CD4-positive, alpha-beta T cell treated with Interferon gamma for 1 hour (primary cell): ENCODE results near the gene ALDH1L1.

Experiments used
- DNase-seq: peaks from one replicate; pipeline ENCODE4 v3.0.0-alpha.2; 2020

The ALDH1L1 gene

GRCh38 chr3:126180477-126181397 is at the start of gene ALDH1L1:
Gene ALDH1L1 (minus strand): TSS chr3:126180586. CDS start chr3:126160979, 19,607 bp downstream.
- DNase-seq: no peak

- DNase-seq: no peak
Measured at GRCh38 chr3:126226374-126226773, 46.0 kb upstream of the ALDH1L1 start.

DNA sequence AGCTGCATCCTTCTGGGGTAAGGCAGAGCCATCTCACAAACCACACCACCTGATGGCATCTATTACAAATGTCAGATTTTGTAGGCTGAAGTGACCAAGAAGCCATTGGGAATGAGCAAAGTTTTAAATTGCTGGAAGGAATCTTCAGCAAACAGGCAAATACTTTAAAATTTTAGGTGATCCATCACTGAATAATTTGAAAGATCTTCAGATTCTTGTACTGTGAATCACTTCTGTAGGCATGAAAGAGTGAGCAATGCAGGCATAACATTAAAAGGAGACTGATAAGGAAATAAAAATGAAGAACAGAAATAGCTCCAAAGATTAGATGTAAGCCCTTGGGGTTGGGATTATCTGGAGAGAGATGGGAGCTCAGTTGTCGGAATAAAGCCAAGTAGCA is 36.0 kb upstream of the ALDH1L1 start:
- no peak for DNase-seq

DNA sequence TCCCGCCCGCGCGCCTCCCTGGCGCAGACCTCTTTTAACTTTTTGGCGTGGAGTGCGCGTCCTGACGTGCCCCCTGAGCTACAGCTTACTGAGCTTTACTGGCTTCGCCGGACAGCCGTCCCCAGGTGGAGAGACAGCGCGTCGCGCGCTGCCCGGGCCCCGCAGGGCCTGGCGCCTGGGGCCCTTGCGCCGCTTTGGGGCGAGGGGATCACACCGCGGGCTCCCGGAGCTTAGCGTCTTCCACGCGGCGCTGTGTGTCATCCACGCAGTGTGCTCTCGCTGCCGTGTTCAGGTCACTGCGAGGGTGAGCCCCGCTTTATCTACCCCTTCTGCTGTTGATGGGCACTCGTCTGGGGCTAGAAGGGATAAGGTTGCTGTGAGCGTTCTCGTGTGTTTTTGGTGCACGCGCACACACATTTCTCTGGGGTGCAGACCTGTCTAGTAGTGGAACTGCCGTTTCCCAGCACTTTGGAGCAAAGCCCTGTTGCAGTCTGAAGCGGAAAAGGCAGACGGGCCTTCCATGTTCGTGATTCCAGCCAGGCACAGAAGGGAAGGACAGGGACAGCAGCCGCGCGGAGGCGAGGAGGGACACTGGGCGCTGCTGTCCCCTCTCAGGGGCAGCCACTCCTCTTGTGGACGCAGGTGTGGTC is 33.1 kb upstream of the ALDH1L1 start:
- DNase-seq: no peak

DNA sequence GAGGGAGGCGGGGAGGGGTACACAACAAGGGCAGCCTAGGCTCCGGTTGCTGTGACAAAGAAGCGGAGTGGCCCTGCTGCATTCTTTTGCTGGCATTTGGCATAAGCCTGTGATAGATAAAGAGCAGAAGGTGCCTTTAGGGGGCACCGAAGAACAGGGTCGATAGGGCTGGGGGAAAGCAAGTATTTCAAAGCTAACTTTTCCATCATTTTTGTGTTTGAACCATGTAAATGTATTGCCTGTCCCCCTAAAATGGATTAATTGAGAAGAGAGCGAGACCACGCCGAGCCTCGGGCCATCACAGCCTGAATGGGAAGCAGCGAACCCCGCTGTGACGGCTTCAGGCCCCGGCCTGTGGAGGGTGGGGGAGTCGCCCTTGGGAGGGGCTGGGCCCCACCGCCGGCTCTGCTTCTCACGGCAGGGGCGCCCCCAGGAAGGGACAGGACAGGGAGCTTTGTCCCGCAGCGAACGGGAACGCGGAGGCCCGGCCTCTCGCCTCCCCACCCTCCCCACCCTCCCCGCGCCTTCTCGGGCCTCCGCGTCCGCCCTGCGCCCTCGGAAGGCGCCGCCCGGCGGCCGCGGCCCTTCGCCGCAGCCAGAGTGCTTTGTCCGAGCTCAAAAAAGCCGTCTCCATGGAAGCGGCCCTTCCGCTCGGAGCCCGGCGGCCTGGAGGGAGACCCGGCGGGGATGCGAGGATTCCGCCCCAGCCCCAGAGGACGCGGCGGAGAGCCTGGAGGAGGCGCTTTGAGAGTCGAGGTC is 32.4 kb upstream of the ALDH1L1 start:
- no peak for DNase-seq

- DNase-seq: no peak
Measured at GRCh38 chr3:126212250-126212619, 31.8 kb upstream of the ALDH1L1 start.

DNA sequence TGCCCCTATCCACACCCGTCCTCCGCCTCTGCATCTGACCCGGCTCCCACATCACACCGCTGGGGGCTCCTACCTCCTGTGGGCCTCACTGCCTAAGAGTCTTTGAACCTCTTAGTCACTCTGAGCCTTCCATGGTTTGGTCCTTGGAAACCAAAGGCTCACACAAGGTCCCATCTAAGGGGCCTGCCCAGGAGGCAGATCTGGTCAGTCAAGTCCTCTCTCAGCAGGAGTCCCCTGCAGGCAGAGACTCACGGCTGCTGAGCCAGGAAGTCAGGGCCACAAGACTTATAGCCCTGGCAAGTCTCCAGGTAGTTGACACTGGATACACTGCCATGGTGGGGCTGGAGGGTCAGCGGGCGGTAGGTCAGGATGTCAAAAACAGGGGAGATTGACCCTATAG is 31.2 kb upstream of the ALDH1L1 start:
- DNase-seq: no peak

DNA sequence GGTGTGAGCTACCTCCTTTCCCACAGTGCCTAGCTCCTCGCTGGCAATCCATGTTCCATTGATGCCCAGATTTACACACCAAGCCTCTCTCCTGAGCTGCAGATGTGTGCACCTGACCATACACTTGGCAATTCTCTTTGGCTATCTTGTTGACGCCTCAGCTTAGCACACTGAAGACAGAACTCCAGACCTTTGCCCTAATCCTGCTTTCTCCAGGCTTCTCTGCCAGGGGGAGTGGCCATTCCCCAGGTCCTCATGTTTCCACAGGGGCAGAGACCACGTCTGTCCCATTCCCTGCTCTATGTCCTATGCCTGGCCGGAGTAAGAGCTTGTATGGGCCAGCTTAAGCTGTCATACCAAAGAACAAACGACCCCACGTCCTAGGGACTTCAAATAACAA is 30.2 kb upstream of the ALDH1L1 start:
- no peak for DNase-seq

DNA sequence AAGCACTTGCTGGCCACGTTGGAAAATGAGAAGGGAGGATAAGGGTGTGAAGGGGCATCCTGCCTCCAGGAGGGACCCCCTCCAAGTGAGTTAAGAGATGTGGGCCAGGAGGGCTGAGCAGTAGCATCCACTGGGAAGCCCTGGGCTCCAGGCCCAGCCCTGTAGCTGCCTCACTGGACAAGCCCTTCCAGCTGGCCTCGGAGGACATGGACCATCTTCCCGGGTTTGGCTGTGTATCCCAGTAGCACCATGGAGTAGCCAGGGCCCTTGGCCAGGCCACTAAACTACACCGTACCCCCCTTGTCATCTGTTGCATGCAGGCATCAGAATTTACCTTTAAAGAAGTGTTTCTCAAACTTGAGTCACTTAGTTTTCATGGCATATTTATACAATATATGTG is 29.4 kb upstream of the ALDH1L1 start:
- no peak for DNase-seq

DNA sequence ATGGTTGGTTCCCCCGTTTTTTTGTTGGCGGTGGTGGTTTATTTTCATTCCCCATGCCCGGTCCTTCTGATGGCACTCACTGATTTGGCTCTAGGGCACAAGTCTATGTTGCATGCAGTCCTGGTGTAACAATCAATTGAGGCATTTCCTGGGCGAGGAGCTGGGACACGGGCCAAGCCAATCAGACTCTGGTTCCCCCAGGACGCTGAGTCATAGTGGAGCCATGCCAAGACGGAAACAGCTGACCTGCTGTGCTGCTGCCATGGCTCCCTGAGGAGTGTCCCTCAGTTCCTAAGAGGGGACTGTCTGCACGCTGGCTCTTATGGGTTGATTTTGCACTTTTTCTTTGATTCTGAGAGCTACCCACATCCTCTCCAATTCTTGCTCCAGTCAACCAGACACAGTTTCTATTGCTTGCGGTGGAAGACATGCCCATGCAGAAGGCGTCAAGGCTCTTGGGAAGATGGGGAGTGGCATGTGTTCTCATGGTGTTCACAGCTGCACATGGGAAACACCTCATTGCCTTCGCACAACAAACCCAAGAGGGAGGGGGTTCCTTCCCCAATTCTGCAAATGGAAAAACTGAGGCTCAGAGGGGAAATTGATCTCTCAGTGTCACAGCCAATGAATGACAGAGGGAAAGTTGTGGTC is 28.3 kb upstream of the ALDH1L1 start:
- no peak for DNase-seq

- no peak for DNase-seq
Measured at GRCh38 chr3:126208182-126208581, 27.8 kb upstream of the ALDH1L1 start.

- no peak for DNase-seq
Measured at GRCh38 chr3:126207166-126207565, 26.8 kb upstream of the ALDH1L1 start.

DNA sequence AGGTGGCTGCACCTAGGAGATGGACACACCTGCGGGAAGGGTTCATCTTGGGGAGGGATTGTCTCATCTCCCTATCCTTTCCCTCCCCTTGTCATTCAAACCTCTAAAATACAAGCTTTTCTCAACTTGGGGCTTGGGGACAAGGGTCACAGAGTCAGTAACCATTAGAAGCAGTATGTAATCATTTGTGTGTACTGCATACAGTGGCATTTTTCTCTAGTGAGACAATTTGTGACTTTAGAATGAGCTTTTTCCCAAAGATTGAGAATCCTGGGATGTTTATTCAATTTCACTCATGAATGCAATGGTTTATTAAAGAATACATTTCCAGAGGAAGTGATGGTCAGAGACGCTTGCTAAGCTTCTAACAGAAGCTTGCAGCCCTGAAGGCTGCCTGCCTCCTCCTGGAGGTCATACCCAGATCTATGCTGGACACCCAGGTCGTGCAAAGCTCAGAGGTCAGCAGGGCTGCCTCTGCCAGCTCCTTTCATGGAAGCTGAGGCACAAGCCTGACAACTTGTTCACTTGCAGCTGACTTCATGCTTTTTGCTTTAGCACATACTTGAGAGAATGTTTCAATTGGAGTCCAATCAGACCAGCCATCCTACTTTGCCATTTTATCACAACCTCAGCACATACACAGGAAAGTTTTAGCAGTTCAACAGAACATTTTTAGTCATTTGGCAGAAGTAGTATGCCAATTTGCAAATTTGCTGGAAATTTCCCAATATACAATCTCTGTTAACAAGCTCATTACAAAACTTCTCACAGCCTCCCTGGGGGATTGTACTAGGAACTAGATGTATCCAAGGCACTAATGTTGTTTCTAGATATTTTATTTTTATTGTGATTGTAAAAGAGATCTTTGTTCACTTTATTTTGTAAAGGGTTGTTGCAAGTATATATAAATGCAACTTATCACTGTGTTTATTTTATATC is 25.6 kb upstream of the ALDH1L1 start:
- DNase-seq: no peak

DNA sequence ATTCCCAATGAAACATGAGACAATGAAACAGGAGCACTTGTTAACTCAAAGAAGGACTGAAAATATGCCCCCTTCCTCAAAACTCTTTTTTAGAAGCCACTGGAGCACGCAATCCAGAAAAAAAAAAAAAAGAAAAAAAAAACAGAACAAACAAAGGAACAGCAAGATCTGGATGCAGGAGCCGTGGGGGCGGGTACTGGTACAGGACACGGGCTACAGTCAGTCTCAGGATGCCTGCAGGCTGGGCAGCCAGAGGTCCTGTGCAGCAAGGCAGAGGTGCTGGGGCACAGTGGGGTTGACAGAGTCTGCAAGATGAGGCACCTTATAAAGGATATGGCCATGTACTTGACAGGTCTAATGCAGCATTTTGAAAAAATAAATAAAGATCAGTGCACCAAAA is 22.3 kb upstream of the ALDH1L1 start:
- no peak for DNase-seq

GRCh38 chr3:126202276-126202675 is 21.9 kb upstream of the ALDH1L1 start:
- no peak for DNase-seq

DNA sequence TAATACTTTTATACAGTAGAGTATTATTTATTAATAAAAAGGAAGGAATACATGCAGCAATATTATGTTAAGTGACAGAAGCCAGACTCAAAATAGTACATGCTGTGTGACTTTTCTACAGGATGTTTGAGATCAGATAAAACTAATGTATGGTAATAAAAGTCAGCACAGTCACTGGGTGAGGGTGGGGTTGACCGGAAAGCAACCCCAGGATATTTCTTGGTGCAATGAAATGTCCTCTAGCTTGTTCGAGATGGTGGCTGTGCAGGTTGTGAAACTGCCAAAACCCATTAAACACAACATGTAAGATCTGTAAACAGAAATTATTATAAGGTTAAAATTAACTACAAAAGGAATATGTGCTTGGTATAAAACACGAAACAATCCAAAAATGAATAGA is 20.8 kb upstream of the ALDH1L1 start:
- DNase-seq: no peak

DNA sequence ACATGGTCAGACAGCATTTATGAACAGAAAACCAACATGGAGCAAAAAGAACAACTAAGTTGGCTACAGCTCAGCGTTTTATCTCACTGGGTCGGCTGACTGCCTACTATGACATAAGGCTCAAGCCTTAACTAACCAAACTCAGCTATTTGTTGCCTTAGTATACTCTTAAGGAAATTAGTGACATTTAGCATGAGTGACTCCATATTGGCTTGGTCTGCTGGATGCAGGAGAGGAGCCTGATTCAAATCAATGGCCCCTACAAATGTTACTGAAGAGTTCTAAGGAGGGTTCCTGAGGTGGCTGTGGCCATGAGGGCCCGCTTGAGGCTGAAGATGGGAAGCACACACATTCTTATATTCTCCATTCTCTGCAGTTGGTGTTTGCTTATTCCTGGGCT is 20.1 kb upstream of the ALDH1L1 start:
- no peak for DNase-seq

GRCh38 chr3:126199256-126199655 is 18.9 kb upstream of the ALDH1L1 start:
- no peak for DNase-seq

- peak; percentile 25 for DNase-seq
Measured at GRCh38 chr3:126197854-126198584, 17.6 kb upstream of the ALDH1L1 start.

GRCh38 chr3:126197343-126197742 is 17.0 kb upstream of the ALDH1L1 start:
- no peak for DNase-seq

DNA sequence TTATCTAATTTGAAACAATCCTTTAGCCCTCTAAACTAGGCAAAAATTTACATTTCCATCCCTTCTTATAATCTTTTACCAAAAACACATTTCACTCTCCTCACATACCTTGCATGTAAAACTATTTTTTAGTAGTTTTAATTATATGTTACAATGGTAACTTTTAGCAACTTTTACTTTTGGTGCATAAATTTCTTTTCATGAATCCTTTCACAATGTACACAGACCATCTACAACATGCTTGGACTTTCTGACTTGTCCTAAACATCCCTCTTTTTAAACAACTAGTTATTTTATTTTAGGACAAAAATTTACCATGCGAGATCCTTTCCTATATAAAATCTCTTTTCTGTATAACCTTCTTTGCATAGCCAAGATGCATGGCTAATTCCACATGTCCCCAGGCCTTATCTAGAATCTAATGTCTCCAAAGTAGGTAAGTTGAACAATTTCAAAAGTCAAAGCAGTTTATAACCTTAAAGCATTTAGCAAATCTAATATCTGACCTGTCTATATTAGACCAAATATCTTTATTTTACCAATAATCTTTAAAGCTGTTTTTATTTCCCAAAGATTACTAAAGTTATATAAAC is 14.4 kb upstream of the ALDH1L1 start:
- DNase-seq: no peak
